ENCODE measurements around the gene MRPL23. TPM values are rescaled to one million over a fixed set of nuclear protein-coding genes. Genes with fewer than 3 reads are reported as not detected.

The MRPL23 gene
- total RNA-seq, 2 experiments from 2014 or later: 109 to 114 TPM

- no peak overlapping the region for H3K27ac Mint-ChIP-seq
- no peak overlapping the region for H3K4me3 Mint-ChIP-seq
- H3K4me1 Mint-ChIP-seq: peaks cover 6% of the 10 kb centered on the region
- no peaks in the 10 kb centered on the region for H3K27me3 Mint-ChIP-seq
- H3K9me3 Mint-ChIP-seq (ENCODE audit: low read depth): no peaks in the 10 kb centered on the region
- no peaks in the 10 kb centered on the region for H3K36me3 Mint-ChIP-seq
- CTCF ChIA-PET: no interaction called here
- DNase-seq: no peak
- no peak for ATAC-seq
These were observed 4.4 kb upstream of the MRPL23 start for GRCh38 chr11:1942558-1943260.

GRCh38 chr11:1943576-1943975 lies 3.6 kb upstream of the MRPL23 start:
- Mint-ChIP-seq H3K27ac (no peak overlapping the region), H3K9me3 (ENCODE audit: low read depth) (no peaks in the 10 kb centered on the region), H3K4me1 (peaks cover 6% of the 10 kb centered on the region), H3K36me3 (no peaks in the 10 kb centered on the region), H3K4me3 (no peak overlapping the region), H3K27me3 (no peaks in the 10 kb centered on the region)
- CTCF ChIA-PET: no interaction called here
- ATAC-seq (no peak), DNase-seq (no peak)

GRCh38 chr11:1943977-1944376 lies 3.2 kb upstream of the MRPL23 start:
- Mint-ChIP-seq H3K27me3 (no peaks in the 10 kb centered on the region), H3K36me3 (no peaks in the 10 kb centered on the region), H3K27ac (no peak overlapping the region), H3K9me3 (ENCODE audit: low read depth) (no peaks in the 10 kb centered on the region), H3K4me1 (peaks cover 5% of the 10 kb centered on the region), H3K4me3 (no peak overlapping the region)
- no peak for ATAC-seq
- CTCF ChIA-PET: no interaction called here
- no peak for DNase-seq

GRCh38 chr11:1947592-1948237 lies 583 bp downstream of the MRPL23 start:
- peak; percentile 34 for ATAC-seq
- Mint-ChIP-seq H3K27me3 (no peaks in the 10 kb centered on the region), H3K9me3 (ENCODE audit: low read depth) (no peaks in the 10 kb centered on the region), H3K4me1 (no peaks in the 10 kb centered on the region), H3K36me3 (no peaks in the 10 kb centered on the region), H3K4me3 (no peak overlapping the region), H3K27ac (no peak overlapping the region)
- CTCF ChIA-PET: interaction anchor here (0.7 to 3.2 kb wide), 11 partner anchors 26 to 585 kb away, joined by 3 to 28 read pairs (median 6); no protein-coding TSS in a partner anchor
- DNase-seq: no peak

- peak overlapping the region; percentile 48 for H3K4me3 Mint-ChIP-seq
These were observed 1.3 kb downstream of the MRPL23 start for GRCh38 chr11:1948389-1948788.

GRCh38 chr11:1949302-1949701 lies 2.2 kb downstream of the MRPL23 start:
- H3K4me1 Mint-ChIP-seq: no peaks in the 10 kb centered on the region
- CTCF ChIA-PET: interaction anchor here (0.9 to 3.2 kb wide), 10 partner anchors 28 to 270 kb away, joined by 3 to 28 read pairs (median 4); partner anchors contain the start of gene H19
- DNase-seq: no peak
- H3K9me3 Mint-ChIP-seq (ENCODE audit: low read depth): no peaks in the 10 kb centered on the region
- H3K36me3 Mint-ChIP-seq: no peaks in the 10 kb centered on the region
- H3K27ac Mint-ChIP-seq: no peak overlapping the region
- ATAC-seq: no peak
- no peaks in the 10 kb centered on the region for H3K27me3 Mint-ChIP-seq
- H3K4me3 Mint-ChIP-seq: no peak overlapping the region

More at GRCh38 chr11:1948389-1948788, 1.3 kb downstream of the MRPL23 start:
- no peak overlapping the region for H3K27ac Mint-ChIP-seq
- H3K27me3 Mint-ChIP-seq: no peaks in the 10 kb centered on the region
- DNase-seq (no peak), ATAC-seq (no peak)
- no peaks in the 10 kb centered on the region for H3K36me3 Mint-ChIP-seq
- no peaks in the 10 kb centered on the region for H3K9me3 Mint-ChIP-seq (ENCODE audit: low read depth)
- H3K4me1 Mint-ChIP-seq: no peaks in the 10 kb centered on the region
- CTCF ChIA-PET: interaction anchor here (0.9 to 3.2 kb wide), 13 partner anchors 27 to 585 kb away, joined by 3 to 28 read pairs (median 4); partner anchors contain the start of gene H19

- Mint-ChIP-seq H3K9me3 (ENCODE audit: low read depth) (no peaks in the 10 kb centered on the region), H3K4me3 (no peak overlapping the region), H3K36me3 (no peaks in the 10 kb centered on the region), H3K27me3 (no peaks in the 10 kb centered on the region), H3K27ac (no peak overlapping the region), H3K4me1 (no peaks in the 10 kb centered on the region)
- CTCF ChIA-PET: interaction anchor here (1.1 to 1.6 kb wide), 4 partner anchors 51 to 206 kb away, joined by 3 to 4 read pairs (median 3); no protein-coding TSS in a partner anchor
- ATAC-seq: no peak
- no peak for DNase-seq
These were observed 2.8 kb downstream of the MRPL23 start for GRCh38 chr11:1949922-1950321.

GRCh38 chr11:1952806-1953482 lies 5.8 kb downstream of the MRPL23 start:
- peak; percentile 15 for DNase-seq
- Mint-ChIP-seq H3K27me3 (no peaks in the 10 kb centered on the region), H3K4me3 (no peak overlapping the region), H3K4me1 (no peaks in the 10 kb centered on the region), H3K36me3 (no peaks in the 10 kb centered on the region), H3K27ac (no peak overlapping the region), H3K9me3 (ENCODE audit: low read depth) (no peaks in the 10 kb centered on the region)
- ATAC-seq: no peak
- CTCF ChIA-PET: interaction anchor here (1.8 to 2.6 kb wide), 3 partner anchors 48 to 199 kb away, joined by 9 to 10 read pairs (median 9); no protein-coding TSS in a partner anchor

GRCh38 chr11:1953489-1954266 lies 6.5 kb downstream of the MRPL23 start:
- Mint-ChIP-seq H3K27ac (no peak overlapping the region), H3K4me1 (no peaks in the 10 kb centered on the region), H3K9me3 (ENCODE audit: low read depth) (no peaks in the 10 kb centered on the region), H3K36me3 (no peaks in the 10 kb centered on the region), H3K4me3 (no peak overlapping the region), H3K27me3 (no peaks in the 10 kb centered on the region)
- CTCF ChIA-PET: interaction anchor here (1.8 to 2.6 kb wide), 4 partner anchors 48 to 198 kb away, joined by 7 to 10 read pairs (median 9); no protein-coding TSS in a partner anchor
- ATAC-seq (peak; percentile 79), DNase-seq (peak; percentile 48)

GRCh38 chr11:1958367-1958766 lies 11.2 kb downstream of the MRPL23 start:
- H3K36me3 Mint-ChIP-seq: no peaks in the 10 kb centered on the region
- H3K27me3 Mint-ChIP-seq: no peaks in the 10 kb centered on the region
- H3K4me1 Mint-ChIP-seq: no peaks in the 10 kb centered on the region
- H3K27ac Mint-ChIP-seq: no peak overlapping the region
- CTCF ChIA-PET: no interaction called here
- no peak for ATAC-seq
- no peaks in the 10 kb centered on the region for H3K9me3 Mint-ChIP-seq (ENCODE audit: low read depth)
- H3K4me3 Mint-ChIP-seq: no peak overlapping the region
- DNase-seq: no peak

- Mint-ChIP-seq H3K27me3 (no peaks in the 10 kb centered on the region), H3K4me3 (no peak overlapping the region), H3K36me3 (no peaks in the 10 kb centered on the region), H3K4me1 (no peaks in the 10 kb centered on the region), H3K9me3 (ENCODE audit: low read depth) (no peaks in the 10 kb centered on the region), H3K27ac (no peak overlapping the region)
- ATAC-seq (no peak), DNase-seq (peak; percentile 33)
- CTCF ChIA-PET: interaction anchor here (1.2 kb wide), 1 partner anchor 192 kb away, joined by 4 read pairs; no protein-coding TSS in a partner anchor
These were observed 12.7 kb downstream of the MRPL23 start for GRCh38 chr11:1959786-1960185.

GRCh38 chr11:1963864-1964263 lies 16.7 kb downstream of the MRPL23 start:
- no peaks in the 10 kb centered on the region for H3K36me3 Mint-ChIP-seq
- H3K4me3 Mint-ChIP-seq: no peak overlapping the region
- H3K4me1 Mint-ChIP-seq: no peaks in the 10 kb centered on the region
- no peak for DNase-seq
- no peak overlapping the region for H3K27ac Mint-ChIP-seq
- CTCF ChIA-PET: no interaction called here
- H3K27me3 Mint-ChIP-seq: no peaks in the 10 kb centered on the region
- no peak for ATAC-seq
- no peaks in the 10 kb centered on the region for H3K9me3 Mint-ChIP-seq (ENCODE audit: low read depth)

- CTCF ChIA-PET: interaction anchor here (1.2 kb wide), 1 partner anchor 187 kb away, joined by 4 read pairs; no protein-coding TSS in a partner anchor
- Mint-ChIP-seq H3K9me3 (ENCODE audit: low read depth) (no peaks in the 10 kb centered on the region), H3K36me3 (no peaks in the 10 kb centered on the region), H3K27ac (no peak overlapping the region), H3K4me3 (no peak overlapping the region), H3K27me3 (no peaks in the 10 kb centered on the region), H3K4me1 (no peaks in the 10 kb centered on the region)
- no peak for DNase-seq
- no peak for ATAC-seq
These were observed 17.2 kb downstream of the MRPL23 start for GRCh38 chr11:1964348-1964747.
